ENCODE results near the gene TEX26.

DNA sequence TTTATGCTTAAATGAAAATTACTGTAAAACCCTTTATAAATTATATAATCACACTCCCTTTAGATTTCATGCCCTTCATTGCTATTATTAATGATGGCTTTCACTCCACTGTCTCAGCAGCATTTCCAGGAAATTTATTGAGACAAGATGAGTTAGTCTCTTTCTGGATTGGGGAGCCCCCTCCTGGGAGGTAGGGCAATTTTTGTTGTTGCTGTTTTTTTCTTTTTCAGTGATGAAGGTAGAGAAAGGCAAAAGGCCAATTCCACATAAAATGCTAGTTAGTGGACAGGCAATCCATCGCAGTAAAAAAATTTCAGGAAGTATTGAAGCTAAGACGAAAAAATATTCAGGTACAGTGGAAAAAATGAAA is 80.2 kb downstream of the TEX26 start:
- TF ChIP-seq, protein P1, sequence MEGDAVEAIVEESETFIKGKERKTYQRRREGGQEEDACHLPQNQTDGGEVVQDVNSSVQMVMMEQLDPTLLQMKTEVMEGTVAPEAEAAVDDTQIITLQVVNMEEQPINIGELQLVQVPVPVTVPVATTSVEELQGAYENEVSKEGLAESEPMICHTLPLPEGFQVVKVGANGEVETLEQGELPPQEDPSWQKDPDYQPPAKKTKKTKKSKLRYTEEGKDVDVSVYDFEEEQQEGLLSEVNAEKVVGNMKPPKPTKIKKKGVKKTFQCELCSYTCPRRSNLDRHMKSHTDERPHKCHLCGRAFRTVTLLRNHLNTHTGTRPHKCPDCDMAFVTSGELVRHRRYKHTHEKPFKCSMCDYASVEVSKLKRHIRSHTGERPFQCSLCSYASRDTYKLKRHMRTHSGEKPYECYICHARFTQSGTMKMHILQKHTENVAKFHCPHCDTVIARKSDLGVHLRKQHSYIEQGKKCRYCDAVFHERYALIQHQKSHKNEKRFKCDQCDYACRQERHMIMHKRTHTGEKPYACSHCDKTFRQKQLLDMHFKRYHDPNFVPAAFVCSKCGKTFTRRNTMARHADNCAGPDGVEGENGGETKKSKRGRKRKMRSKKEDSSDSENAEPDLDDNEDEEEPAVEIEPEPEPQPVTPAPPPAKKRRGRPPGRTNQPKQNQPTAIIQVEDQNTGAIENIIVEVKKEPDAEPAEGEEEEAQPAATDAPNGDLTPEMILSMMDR (IDR thresholded peaks at IDR 0.05) = peak; percentile 25 to 41 (median 32)
- TF ChIP-seq POLR2A (IDR thresholded peaks at IDR 0.05) = no peak
